H1 (cell line): Measurements from ENCODE around the gene TMEM255B. TPM values are rescaled to one million over a fixed set of nuclear protein-coding genes. Genes with fewer than 3 reads are reported as not detected.

Source experiments
- CTCF ChIA-PET: fragments of 300-600 bp; sonication (Branson Sonifier 250); formaldehyde crosslinking; loops from one replicate; lab custom pipeline; 2021; ENCODE audit not compliant: partially characterized antibody; lab: Charles Lee
- POLR2A ChIA-PET: fragments of 300-600 bp; sonication (Branson Sonifier 250); formaldehyde crosslinking; loops from one replicate; lab custom pipeline; 2021; ENCODE audit warnings: inconsistent platforms; ENCODE audit not compliant: partially characterized antibody; lab: Charles Lee
- DNase-seq, 2 experiments: peaks; one replicate each; pipeline versions ENCODE4 v3.0.0 to v3.0.0-alpha.2; 2010 to 2022; ENCODE audit warnings: low spot score in 2 of 2, low read depth in 1 of 2, mixed read lengths in 1 of 2
- FAIRE-seq: peaks from 2 replicates; lab custom pipeline; 2011; peaks lifted over from hg19 to GRCh38; lab: Jason Lieb, UNC
- H2AFZ ChIP-seq: 2 replicates; pipeline ENCODE4 v1.8.1; 2012; ENCODE audit warnings: low read length, inconsistent platforms
- H2AK5ac ChIP-seq: 2 replicates; pipeline ENCODE4 v1.6.1; 2013; ENCODE audit warnings: low read depth, low read length
- H2BK120ac ChIP-seq: replicated peaks from 2 replicates; pipeline ENCODE3; 2013; ENCODE audit warnings: low read depth, low read length, inconsistent platforms
- H2BK12ac ChIP-seq: 2 replicates; pipeline ENCODE4 v1.6.1; 2013; ENCODE audit warnings: low read depth, low read length
- H2BK15ac ChIP-seq: 2 replicates; pipeline ENCODE4 v1.6.1; 2013; ENCODE audit warnings: low read length
- H2BK20ac ChIP-seq: 2 replicates; pipeline ENCODE4 v1.6.1; 2013; ENCODE audit warnings: low read length
- H2BK5ac ChIP-seq: 2 replicates; pipeline ENCODE4 v1.6.1; 2013; ENCODE audit warnings: low read depth, low read length
- H3K14ac ChIP-seq: 2 replicates; pipeline ENCODE4 v1.6.1; 2013; ENCODE audit warnings: inconsistent platforms; ENCODE audit not compliant: insufficient read length
- H3K18ac ChIP-seq: 2 replicates; pipeline ENCODE4 v1.6.1; 2013; ENCODE audit warnings: low read length; ENCODE audit errors: extremely low read depth
- H3K23ac ChIP-seq: 2 replicates; pipeline ENCODE4 v1.6.1; 2013; ENCODE audit warnings: inconsistent platforms; ENCODE audit not compliant: insufficient read length
- H3K23me2 ChIP-seq: 2 replicates; pipeline ENCODE4 v1.6.1; 2013; ENCODE audit warnings: low read depth, low read length
- H3K27ac ChIP-seq: 2 replicates; pipeline ENCODE4 v1.6.1; 2011; ENCODE audit warnings: low read depth, low read length, inconsistent platforms
- H3K27me3 ChIP-seq, 4 experiments: replicated peaks in 1 of 4; 1 replicate in 1 of 4; 2 replicates in 3 of 4; pipeline versions ENCODE4 v1.6.1 to v1.8.1; 2011 to 2013; ENCODE audit warnings: low read length in 3 of 4, mild to moderate bottlenecking in 3 of 4, inconsistent platforms in 2 of 4, mixed read lengths in 2 of 4, moderate library complexity in 1 of 4; ENCODE audit not compliant: control insufficient read depth in 3 of 4, insufficient read depth in 3 of 4; ENCODE audit errors: extremely low read depth in 1 of 4
- H3K36me3 ChIP-seq, 4 experiments: 2 replicates each; pipeline versions ENCODE4 v1.6.1 to v1.8.1; 2011 to 2013; ENCODE audit warnings: mild to moderate bottlenecking in 4 of 4, low read length in 3 of 4, moderate library complexity in 2 of 4, control low read depth in 1 of 4, inconsistent platforms in 1 of 4; ENCODE audit not compliant: insufficient read depth in 4 of 4, control insufficient read depth in 2 of 4
- H3K4ac ChIP-seq: replicated peaks from 2 replicates; pipeline ENCODE3; 2013; ENCODE audit warnings: low read length, low read depth, mixed read lengths, inconsistent platforms; ENCODE audit not compliant: insufficient read length
- H3K4me1 ChIP-seq, 4 experiments: replicated peaks in 1 of 4; 1 replicate in 1 of 4; 2 replicates in 3 of 4; pipeline versions ENCODE4 v1.6.1 to v1.8.1; 2011 to 2013; ENCODE audit warnings: low read length in 3 of 4, inconsistent platforms in 2 of 4, mixed read lengths in 1 of 4; ENCODE audit not compliant: insufficient read depth in 4 of 4, control insufficient read depth in 3 of 4
- H3K4me2 ChIP-seq, 2 experiments: 2 replicates each; pipeline versions ENCODE4 v1.6.1 to v1.8.1; 2011 to 2013; ENCODE audit warnings: low read depth in 2 of 2, low read length in 2 of 2, control low read depth in 1 of 2, inconsistent platforms in 1 of 2, mild to moderate bottlenecking in 1 of 2; ENCODE audit not compliant: insufficient read depth in 1 of 2
- H3K4me3 ChIP-seq, 4 experiments: fragments of 200-600, 300-600 bp in 1 of 4; sonication (generic), shearing (Covaris generic), sonication (Bioruptor Twin) in 1 of 4; 2 replicates each; pipeline versions ENCODE4 v1.5.1 to v1.8.1; 2011 to 2016; ENCODE audit warnings: low read length in 4 of 4, low read depth in 3 of 4, control low read depth in 2 of 4, inconsistent platforms in 2 of 4, mild to moderate bottlenecking in 2 of 4, mixed read lengths in 1 of 4, moderate library complexity in 1 of 4; ENCODE audit not compliant: insufficient read depth in 2 of 4; ENCODE audit errors: extremely low read depth in 1 of 4
- H3K56ac ChIP-seq: replicated peaks from 2 replicates; pipeline ENCODE3; 2013; ENCODE audit warnings: low read depth, mild to moderate bottlenecking, mixed read lengths, low read length, inconsistent platforms; ENCODE audit not compliant: insufficient read length
- H3K79me1 ChIP-seq: 2 replicates; pipeline ENCODE4 v1.6.1; 2013; ENCODE audit warnings: low read depth, low read length, control low read depth
- H3K79me2 ChIP-seq, 2 experiments: 2 replicates each; pipeline versions ENCODE4 v1.6.1 to v1.8.1; 2012 to 2013; ENCODE audit warnings: low read length in 2 of 2, mild to moderate bottlenecking in 2 of 2, inconsistent platforms in 1 of 2; ENCODE audit not compliant: insufficient read depth in 2 of 2, control insufficient read depth in 1 of 2
- H3K9ac ChIP-seq, 4 experiments: replicated peaks in 1 of 4; 1 replicate in 1 of 4; 2 replicates in 3 of 4; pipeline versions ENCODE4 v1.6.1 to v1.8.1; 2011 to 2013; ENCODE audit warnings: low read depth in 3 of 4, low read length in 3 of 4, control low read depth in 2 of 4, mild to moderate bottlenecking in 2 of 4, moderate library complexity in 2 of 4, inconsistent platforms in 1 of 4; ENCODE audit errors: extremely low read depth in 1 of 4
- H3K9me3 ChIP-seq, 2 experiments: 2 replicates each; pipeline versions ENCODE4 v1.6.1 to v1.8.1; 2012 to 2013; ENCODE audit warnings: mild to moderate bottlenecking in 2 of 2, moderate library complexity in 2 of 2, control low read depth in 1 of 2, inconsistent platforms in 1 of 2, low read depth in 1 of 2, low read length in 1 of 2, mixed read lengths in 1 of 2; ENCODE audit not compliant: insufficient read depth in 2 of 2
- H4K20me1 ChIP-seq, 2 experiments: replicated peaks in 1 of 2; 2 replicates each; pipeline versions ENCODE3 to v1.8.1; 2011 to 2013; ENCODE audit warnings: inconsistent platforms in 2 of 2, low read length in 2 of 2, mild to moderate bottlenecking in 1 of 2; ENCODE audit not compliant: insufficient read depth in 2 of 2, control insufficient read depth in 1 of 2
- H4K5ac ChIP-seq: 2 replicates; pipeline ENCODE4 v1.6.1; 2013; ENCODE audit warnings: low read length, low read depth, mixed read lengths, inconsistent platforms; ENCODE audit not compliant: insufficient read length
- H4K8ac ChIP-seq: 2 replicates; pipeline ENCODE4 v1.8.0; 2013; ENCODE audit warnings: mild to moderate bottlenecking, moderate library complexity, low read length, inconsistent platforms; ENCODE audit not compliant: insufficient read depth; ENCODE audit errors: extremely low read depth
- H4K91ac ChIP-seq: replicated peaks from 2 replicates; pipeline ENCODE3; 2013; ENCODE audit warnings: low read length, mixed read lengths, inconsistent platforms; ENCODE audit not compliant: insufficient read length
- CHD1 ChIP-seq: IDR thresholded peaks from 2 replicates; pipeline ENCODE4 v1.6.1; 2012; ENCODE audit warnings: low read depth, low read length, improper control_type of control experiment
- FOSL1 ChIP-seq: IDR thresholded peaks from 2 replicates; pipeline ENCODE4 v1.6.1; 2011; ENCODE audit warnings: mild to moderate bottlenecking, low read depth, low read length, moderate library complexity; ENCODE audit not compliant: insufficient read depth
- JUN ChIP-seq: IDR thresholded peaks from 2 replicates; pipeline ENCODE4 v1.6.1; 2011; ENCODE audit warnings: low read depth, mild to moderate bottlenecking, improper control_type of control experiment, low read length
- WGBS, 2 experiments: shearing (Covaris generic) in 1 of 2; methylation state at CpG; one replicate each; pipeline versions ENCODE4 v1.1.6 to v1.1.7; 2013 to 2015; ENCODE audit warnings: low lambda C conversion rate in 2 of 2, mixed read lengths in 2 of 2, inconsistent platforms in 1 of 2, low coverage in 1 of 2, missing lambda C conversion rate in 1 of 2; ENCODE audit not compliant: insufficient replicate concordance in 2 of 2, insufficient coverage in 1 of 2, insufficient read length in 1 of 2; ENCODE audit errors: extremely low coverage in 1 of 2, missing lambda C conversion rate in 1 of 2; 5-methylcytosine and 5-hydroxymethylcytosine counted together
- polyA plus RNA-seq, 7 experiments: library from polyadenylated mRNA; depleted of rRNA in 3 of 7; stranded (reverse) in 5 of 7; unstranded in 2 of 7; fragments of >200 nt in 5 of 7; fragments of 200-250 nt in 2 of 7; gene quantifications; 1 replicate in 5 of 7; 2 replicates in 1 of 7; 4 replicates in 1 of 7; pipeline versions ENCODE4 v1.2.1 to v1.2.3, GENCODE V29; 2011 to 2013; ENCODE audit warnings: missing spikeins in 2 of 7, mixed read lengths in 2 of 7
- total RNA-seq: library from RNA; stranded (reverse); fragmentation: NEBNext Ultra II Directional; extraction: Animal tissue kit (Norgen Biotek cat#: 25700); gene quantifications from 2 replicates; pipeline ENCODE4 v1.2.1, GENCODE V29; 2021

The TMEM255B gene
- total and polyA plus RNA-seq, 2 of the 8 experiments (the other 6 are each of a cell fraction or from before 2014, with no cell fraction given), result 3.4 to 4.4 TPM

- H3K4me1 ChIP-seq, result 0 out of 7 replicates have a peak, but pooled peaks cover 0 to 2% (median 0%) of the 10 kb centered on the region in 4 experiments
- H3K18ac ChIP-seq, result no peak overlapping the region
- H4K5ac ChIP-seq, result no peak overlapping the region
- H3K36me3 ChIP-seq, result no peaks in the 10 kb centered on the region; a peak in 1 of 8 replicates
- H3K27me3 ChIP-seq, result no peaks in the 10 kb centered on the region
- 88% methylated on average over 23 of the region's 23 CpGs; no CpG with 5 or more reads in 1 of the 2 experiments for WGBS, 2 experiments
- H3K4me2 ChIP-seq, result no peak overlapping the region
- H3K56ac ChIP-seq, result no peak overlapping the region
- TF ChIP-seq FOSL1, result no peak
- no peak for TF ChIP-seq CHD1
- 0 out of 2 replicates have a peak, but pooled peaks have one; percentile 37 for TF ChIP-seq JUN
- H3K14ac ChIP-seq, result no peak overlapping the region
- POLR2A ChIA-PET, result no interaction called here
- no peak overlapping the region for H3K4me3 ChIP-seq
- H2BK12ac ChIP-seq, result peak overlapping the region; percentile 69; the same call in 1 of the 2 replicates
- peak overlapping the region; percentile 29; the same call in 1 of the 2 replicates for H2BK5ac ChIP-seq
- peaks cover 9 to 10% of the 10 kb centered on the region in 2 experiments; a peak in 3 of 4 replicates for H3K9me3 ChIP-seq
- H2AFZ ChIP-seq, result no peak overlapping the region
- H2BK120ac ChIP-seq, result peak overlapping the region; percentile 64
- peak overlapping the region; percentile 96; the same call in 1 of the 2 replicates for H2AK5ac ChIP-seq
- no peak for FAIRE-seq
- H3K4ac ChIP-seq, result peak overlapping the region; percentile 96
- H3K27ac ChIP-seq, result no peak overlapping the region
- CTCF ChIA-PET, result interaction anchor here (0.7 to 0.9 kb wide), 4 partner anchors 10 to 120 kb away, joined by 3 read pairs; no protein-coding TSS in a partner anchor
- H3K23ac ChIP-seq, result peak overlapping the region; percentile 98
- peaks cover 0 to 7% of the 10 kb centered on the region in 2 experiments for H4K20me1 ChIP-seq
- H2BK20ac ChIP-seq, result no peak overlapping the region
- H2BK15ac ChIP-seq, result peak overlapping the region; percentile 95
- DNase-seq, result no peak
- peak overlapping the region in 1 of 4 experiments; percentile 32; a peak in 1 of 7 replicates for H3K9ac ChIP-seq
- no peak overlapping the region for H4K8ac ChIP-seq
- peak overlapping the region; percentile 85 for H4K91ac ChIP-seq
- H3K79me2 ChIP-seq, result no peaks in the 10 kb centered on the region
- H3K23me2 ChIP-seq, result 0 out of 2 replicates have a peak, but pooled peaks cover 4% of the 10 kb centered on the region
- no peaks in the 10 kb centered on the region for H3K79me1 ChIP-seq
Measured at GRCh38 chr13:113750554-113751399, 8.2 kb upstream of the TMEM255B start.
